Renal pelvis (tissue), 12 donors: Measurements from ENCODE around the gene ACTL7B. TPM values are rescaled to one million over a fixed set of nuclear protein-coding genes. Genes with fewer than 3 reads are reported as not detected.
"Not testable (repeated sequence)": the region's sequence is repeated elsewhere in the genome, so short reads cannot be mapped to it uniquely, and the experiment has no call there.

Experiments used
- DNase-seq: peaks from one replicate; pipeline ENCODE4 v3.0.0-alpha.2; 2013
- long read RNA-seq, 16 experiments: transcript quantifications; one replicate each; lab custom pipeline, GENCODE V29; 2026
- polyA plus RNA-seq, 3 donors: library from polyadenylated mRNA; unstranded; fragments of 120-200 nt; gene quantifications; one replicate each; pipeline ENCODE4 v1.2.1, GENCODE V29; 2013; ENCODE audit not compliant: insufficient read length in 3 of 3

ACTL7B gene
- polyA plus RNA-seq: not detected
- long read RNA-seq, donor 1: 0 reads
- long read RNA-seq, donor 2: 0 reads
- long read RNA-seq, donor 3: 0 reads
- long read RNA-seq, donor 4: 0 reads
- long read RNA-seq, donor 5: 0 reads
- long read RNA-seq, donor 6: 0 reads
- long read RNA-seq, donor 7: 0 reads
- long read RNA-seq, donor 8, partial matches to known transcripts: 0 of 1 reads
- long read RNA-seq, donor 8, other reads (novel, unspliced or antisense): 0 of 1 reads
- long read RNA-seq, donor 9: 0 reads
- long read RNA-seq, donor 10: 0 reads
- long read RNA-seq, donor 11: 0 reads
- long read RNA-seq, donor 12: 0 reads
- long read RNA-seq, donor 13: 0 reads
- long read RNA-seq, donor 14: 0 reads
- long read RNA-seq, donor 15: 0 reads
- long read RNA-seq, donor 16: 0 reads

GRCh38 chr9:108855888-108856287 lies at the start of gene ACTL7B:
ACTL7B (minus strand) TSS chr9:108855986; CDS start chr9:108855930, 56 bp downstream.
- DNase-seq: no peak

- DNase-seq: no peak
These were observed 49.7 kb upstream of the ACTL7B start for GRCh38 chr9:108905494-108905893.

GRCh38 chr9:108904161-108904560 lies 48.4 kb upstream of the ACTL7B start:
- no peak for DNase-seq

- DNase-seq: no peak
These were observed 47.8 kb upstream of the ACTL7B start for GRCh38 chr9:108903420-108904103.

- DNase-seq: no peak
These were observed 44.4 kb upstream of the ACTL7B start for GRCh38 chr9:108900176-108900575.

- DNase-seq: not testable (repeated sequence)
These were observed 43.4 kb upstream of the ACTL7B start for GRCh38 chr9:108899023-108899695.

GRCh38 chr9:108897324-108898096 lies 41.7 kb upstream of the ACTL7B start:
- no peak for DNase-seq

- no peak for DNase-seq
These were observed 38.6 kb upstream of the ACTL7B start for GRCh38 chr9:108894225-108894997.

- no peak for DNase-seq
These were observed 33.9 kb upstream of the ACTL7B start for GRCh38 chr9:108889649-108890067.

- DNase-seq: not testable (repeated sequence)
These were observed 30.9 kb upstream of the ACTL7B start for GRCh38 chr9:108886594-108887271.

- peak; percentile 17 for DNase-seq
These were observed 30.0 kb upstream of the ACTL7B start for GRCh38 chr9:108885643-108886348.

GRCh38 chr9:108884701-108885100 lies 28.9 kb upstream of the ACTL7B start:
- no peak for DNase-seq

- no peak for DNase-seq
These were observed 27.3 kb upstream of the ACTL7B start for GRCh38 chr9:108883085-108883484.

GRCh38 chr9:108882052-108882888 lies 26.5 kb upstream of the ACTL7B start:
- no peak for DNase-seq

GRCh38 chr9:108880738-108881316 lies 25.0 kb upstream of the ACTL7B start:
- DNase-seq: no peak

- DNase-seq: no peak
These were observed 21.7 kb upstream of the ACTL7B start for GRCh38 chr9:108877524-108877923.

- DNase-seq: no peak
These were observed 20.6 kb upstream of the ACTL7B start for GRCh38 chr9:108876425-108876824.

GRCh38 chr9:108874058-108874788 lies 18.4 kb upstream of the ACTL7B start:
- no peak for DNase-seq
